ENCODE measurements around the gene RFC3.

DNA sequence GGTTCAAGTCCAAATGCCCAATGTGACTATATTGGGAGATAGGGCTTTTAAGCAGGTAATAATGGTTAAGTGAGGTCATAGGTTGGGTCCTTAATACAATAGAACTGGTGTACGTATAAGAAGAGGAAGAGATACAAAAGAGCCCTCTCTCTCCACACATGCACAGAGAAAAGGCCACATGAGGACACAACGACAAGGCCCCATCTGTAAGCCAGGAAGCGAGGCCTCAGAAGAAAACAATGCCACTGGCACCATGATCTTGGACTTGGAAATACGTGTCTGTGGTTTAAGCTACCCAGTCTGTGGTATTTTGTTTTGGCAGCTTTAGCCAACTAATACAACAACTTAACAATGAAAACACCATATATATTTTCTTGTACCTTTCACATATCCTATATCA, 23.4 kb upstream of the RFC3 start:
- TF ChIP-seq, protein P1, sequence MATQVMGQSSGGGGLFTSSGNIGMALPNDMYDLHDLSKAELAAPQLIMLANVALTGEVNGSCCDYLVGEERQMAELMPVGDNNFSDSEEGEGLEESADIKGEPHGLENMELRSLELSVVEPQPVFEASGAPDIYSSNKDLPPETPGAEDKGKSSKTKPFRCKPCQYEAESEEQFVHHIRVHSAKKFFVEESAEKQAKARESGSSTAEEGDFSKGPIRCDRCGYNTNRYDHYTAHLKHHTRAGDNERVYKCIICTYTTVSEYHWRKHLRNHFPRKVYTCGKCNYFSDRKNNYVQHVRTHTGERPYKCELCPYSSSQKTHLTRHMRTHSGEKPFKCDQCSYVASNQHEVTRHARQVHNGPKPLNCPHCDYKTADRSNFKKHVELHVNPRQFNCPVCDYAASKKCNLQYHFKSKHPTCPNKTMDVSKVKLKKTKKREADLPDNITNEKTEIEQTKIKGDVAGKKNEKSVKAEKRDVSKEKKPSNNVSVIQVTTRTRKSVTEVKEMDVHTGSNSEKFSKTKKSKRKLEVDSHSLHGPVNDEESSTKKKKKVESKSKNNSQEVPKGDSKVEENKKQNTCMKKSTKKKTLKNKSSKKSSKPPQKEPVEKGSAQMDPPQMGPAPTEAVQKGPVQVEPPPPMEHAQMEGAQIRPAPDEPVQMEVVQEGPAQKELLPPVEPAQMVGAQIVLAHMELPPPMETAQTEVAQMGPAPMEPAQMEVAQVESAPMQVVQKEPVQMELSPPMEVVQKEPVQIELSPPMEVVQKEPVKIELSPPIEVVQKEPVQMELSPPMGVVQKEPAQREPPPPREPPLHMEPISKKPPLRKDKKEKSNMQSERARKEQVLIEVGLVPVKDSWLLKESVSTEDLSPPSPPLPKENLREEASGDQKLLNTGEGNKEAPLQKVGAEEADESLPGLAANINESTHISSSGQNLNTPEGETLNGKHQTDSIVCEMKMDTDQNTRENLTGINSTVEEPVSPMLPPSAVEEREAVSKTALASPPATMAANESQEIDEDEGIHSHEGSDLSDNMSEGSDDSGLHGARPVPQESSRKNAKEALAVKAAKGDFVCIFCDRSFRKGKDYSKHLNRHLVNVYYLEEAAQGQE (IDR thresholded peaks at IDR 0.05; ENCODE audit: insufficient read depth in 1 of 2, low read depth in 2 of 2, low read length in 2 of 2), result no peak
- no peak for TF ChIP-seq POLR2AphosphoS5 (IDR thresholded peaks at IDR 0.05; ENCODE audit: low read depth, low read length)
